ENCODE data around the gene RNF43.
A peak's percentile ranks its signal among the peaks of the same experiment; 100 is the strongest.

RNF43 gene

GRCh38 chr17:58375256-58375655 is 42.1 kb downstream of the RNF43 start:
- H4K20me1 ChIP-seq (ENCODE audit: insufficient read depth, low read length), result no peaks in the 10 kb centered on the region

GRCh38 chr17:58373923-58374322 is 43.4 kb downstream of the RNF43 start:
- no peak overlapping the region for H3K4me3 ChIP-seq (ENCODE audit: low read length)
- H3K79me2 ChIP-seq (ENCODE audit: low read length), result no peaks in the 10 kb centered on the region
- H3K9ac ChIP-seq (ENCODE audit: low read length), result no peak overlapping the region
- H3K4me1 ChIP-seq (ENCODE audit: low read length), result peaks cover 26% of the 10 kb centered on the region
- H3K27ac ChIP-seq (ENCODE audit: low read length), result no peak overlapping the region
- H3K9me3 ChIP-seq (ENCODE audit: insufficient read depth, low read length), result no peaks in the 10 kb centered on the region
- H2AFZ ChIP-seq (ENCODE audit: low read depth, low read length), result no peak overlapping the region
- H4K20me1 ChIP-seq (ENCODE audit: insufficient read depth, low read length), result no peaks in the 10 kb centered on the region
- TF ChIP-seq CTCF (IDR thresholded peaks at IDR 0.05; ENCODE audit: low read depth, low read length) (no peak), EZH2phosphoT487 (IDR thresholded peaks at IDR 0.05; ENCODE audit: low read depth) (no peak)
- H3K36me3 ChIP-seq (replicated peaks; ENCODE audit: low read depth, low read length), result no peaks in the 10 kb centered on the region
- H3K4me2 ChIP-seq (ENCODE audit: low read length), result no peak overlapping the region
- no peaks in the 10 kb centered on the region for H3K27me3 ChIP-seq (ENCODE audit: low read depth, low read length)

More at GRCh38 chr17:58375256-58375655, 42.1 kb downstream of the RNF43 start:
- no peaks in the 10 kb centered on the region for H3K27me3 ChIP-seq (ENCODE audit: low read depth, low read length)
- H3K4me1 ChIP-seq (ENCODE audit: low read length), result peaks cover 15% of the 10 kb centered on the region
- no peak overlapping the region for H3K4me3 ChIP-seq (ENCODE audit: low read length)
- no peaks in the 10 kb centered on the region for H3K79me2 ChIP-seq (ENCODE audit: low read length)
- H3K36me3 ChIP-seq (replicated peaks; ENCODE audit: low read depth, low read length), result no peaks in the 10 kb centered on the region
- no peak overlapping the region for H3K27ac ChIP-seq (ENCODE audit: low read length)
- no peaks in the 10 kb centered on the region for H3K9me3 ChIP-seq (ENCODE audit: insufficient read depth, low read length)
- no peak overlapping the region for H2AFZ ChIP-seq (ENCODE audit: low read depth, low read length)
- no peak overlapping the region for H3K9ac ChIP-seq (ENCODE audit: low read length)
- no peak overlapping the region for H3K4me2 ChIP-seq (ENCODE audit: low read length)
- TF ChIP-seq CTCF (IDR thresholded peaks at IDR 0.05; ENCODE audit: low read depth, low read length) (peak; percentile 38), EZH2phosphoT487 (IDR thresholded peaks at IDR 0.05; ENCODE audit: low read depth) (no peak)

GRCh38 chr17:58373003-58373402 is 44.3 kb downstream of the RNF43 start:
- H3K36me3 ChIP-seq (replicated peaks; ENCODE audit: low read depth, low read length), result no peaks in the 10 kb centered on the region
- H3K27me3 ChIP-seq (ENCODE audit: low read depth, low read length), result no peaks in the 10 kb centered on the region
- H3K4me1 ChIP-seq (ENCODE audit: low read length), result peaks cover 32% of the 10 kb centered on the region
- no peaks in the 10 kb centered on the region for H4K20me1 ChIP-seq (ENCODE audit: insufficient read depth, low read length)
- TF ChIP-seq CTCF (IDR thresholded peaks at IDR 0.05; ENCODE audit: low read depth, low read length) (no peak), EZH2phosphoT487 (IDR thresholded peaks at IDR 0.05; ENCODE audit: low read depth) (no peak)
- H2AFZ ChIP-seq (ENCODE audit: low read depth, low read length), result no peak overlapping the region
- no peaks in the 10 kb centered on the region for H3K9me3 ChIP-seq (ENCODE audit: insufficient read depth, low read length)
- H3K4me3 ChIP-seq (ENCODE audit: low read length), result no peak overlapping the region
- no peaks in the 10 kb centered on the region for H3K79me2 ChIP-seq (ENCODE audit: low read length)
- no peak overlapping the region for H3K27ac ChIP-seq (ENCODE audit: low read length)
- no peak overlapping the region for H3K4me2 ChIP-seq (ENCODE audit: low read length)
- H3K9ac ChIP-seq (ENCODE audit: low read length), result no peak overlapping the region

GRCh38 chr17:58371300-58371950 is 45.9 kb downstream of the RNF43 start:
- no peak overlapping the region for H3K4me3 ChIP-seq (ENCODE audit: low read length)
- no peak overlapping the region for H2AFZ ChIP-seq (ENCODE audit: low read depth, low read length)
- H4K20me1 ChIP-seq (ENCODE audit: insufficient read depth, low read length), result no peaks in the 10 kb centered on the region
- no peaks in the 10 kb centered on the region for H3K36me3 ChIP-seq (replicated peaks; ENCODE audit: low read depth, low read length)
- peaks cover 22% of the 10 kb centered on the region for H3K4me1 ChIP-seq (ENCODE audit: low read length)
- no peak overlapping the region for H3K4me2 ChIP-seq (ENCODE audit: low read length)
- no peak overlapping the region for H3K27ac ChIP-seq (ENCODE audit: low read length)
- no peaks in the 10 kb centered on the region for H3K27me3 ChIP-seq (ENCODE audit: low read depth, low read length)
- no peak overlapping the region for H3K9ac ChIP-seq (ENCODE audit: low read length)
- TF ChIP-seq CTCF (IDR thresholded peaks at IDR 0.05; ENCODE audit: low read depth, low read length), result no peak
- no peak for TF ChIP-seq EZH2phosphoT487 (IDR thresholded peaks at IDR 0.05; ENCODE audit: low read depth)
- no peaks in the 10 kb centered on the region for H3K79me2 ChIP-seq (ENCODE audit: low read length)
- H3K9me3 ChIP-seq (ENCODE audit: insufficient read depth, low read length), result no peaks in the 10 kb centered on the region

Measured in OCI-LY3 (cell line).